Measurements from ENCODE around the gene KAT2B.
A peak's percentile ranks its signal among the peaks of the same experiment; 100 is the strongest.

Gene KAT2B

GRCh38 chr3:20051123-20051806 lies 11.0 kb downstream of the KAT2B start:
- DNase-seq (ENCODE audit: low read depth), result no peak
- H3K4me3 ChIP-seq (ENCODE audit: low read depth, low read length), result no peak overlapping the region
- TF ChIP-seq CTCF (IDR thresholded peaks at IDR 0.05; ENCODE audit: insufficient read depth, low read depth, low read length, missing control alignments), result no peak

- TF ChIP-seq CTCF (IDR thresholded peaks at IDR 0.05; ENCODE audit: insufficient read depth, low read depth, low read length, missing control alignments), result no peak
- DNase-seq (ENCODE audit: low read depth), result no peak
- no peak overlapping the region for H3K4me3 ChIP-seq (ENCODE audit: low read depth, low read length)
Observed at GRCh38 chr3:20052851-20053250, 12.6 kb downstream of the KAT2B start.

GRCh38 chr3:20054549-20054987 lies 14.3 kb downstream of the KAT2B start:
- H3K4me3 ChIP-seq (ENCODE audit: low read depth, low read length), result no peak overlapping the region
- peak; percentile 84 for DNase-seq (ENCODE audit: low read depth)

GRCh38 chr3:20055020-20055775 lies 15.0 kb downstream of the KAT2B start:
- no peak overlapping the region for H3K4me3 ChIP-seq (ENCODE audit: low read depth, low read length)
- TF ChIP-seq CTCF (IDR thresholded peaks at IDR 0.05; ENCODE audit: insufficient read depth, low read depth, low read length, missing control alignments), result no peak
- peak; percentile 18 for DNase-seq (ENCODE audit: low read depth)

More at GRCh38 chr3:20054549-20054987, 14.3 kb downstream of the KAT2B start:
- TF ChIP-seq CTCF (IDR thresholded peaks at IDR 0.05; ENCODE audit: insufficient read depth, low read depth, low read length, missing control alignments), result no peak

- no peak for DNase-seq (ENCODE audit: low read depth)
- no peak for TF ChIP-seq CTCF (IDR thresholded peaks at IDR 0.05; ENCODE audit: insufficient read depth, low read depth, low read length, missing control alignments)
- no peak overlapping the region for H3K4me3 ChIP-seq (ENCODE audit: low read depth, low read length)
Observed at GRCh38 chr3:20055842-20056241, 15.6 kb downstream of the KAT2B start.

GRCh38 chr3:20056725-20057611 lies 16.7 kb downstream of the KAT2B start:
- no peak overlapping the region for H3K4me3 ChIP-seq (ENCODE audit: low read depth, low read length)
- no peak for TF ChIP-seq CTCF (IDR thresholded peaks at IDR 0.05; ENCODE audit: insufficient read depth, low read depth, low read length, missing control alignments)
- peak; percentile 65 for DNase-seq (ENCODE audit: low read depth)
